HFF-Myc (cell line): ENCODE measurements around the gene DLGAP1.
A peak's percentile ranks its signal among the peaks of the same experiment; 100 is the strongest.
"Not testable (repeated sequence)": the region's sequence is repeated elsewhere in the genome, so short reads cannot be mapped to it uniquely, and the experiment has no call there.

Experiments used
- DNase-seq: peaks from one replicate; pipeline ENCODE4 v3.0.0-alpha.2; 2011; ENCODE audit warnings: low read depth; ENCODE audit errors: extremely low read depth
- H3K4me3 ChIP-seq: replicated peaks from 2 replicates; pipeline ENCODE4 v1.5.1; 2011; ENCODE audit warnings: low read depth, mild to moderate bottlenecking, control low read depth, low read length
- CTCF ChIP-seq: IDR thresholded peaks from 2 replicates; pipeline ENCODE4 v1.5.1; 2012; ENCODE audit warnings: mild to moderate bottlenecking, low read depth, low read length, control low read depth; ENCODE audit errors: missing control alignments

Gene DLGAP1

GRCh38 chr18:4035521-4035920 is 419.6 kb downstream of the DLGAP1 start:
- DNase-seq = no peak
- H3K4me3 ChIP-seq = no peak overlapping the region
- TF ChIP-seq CTCF = no peak

GRCh38 chr18:4034815-4035214 is 420.3 kb downstream of the DLGAP1 start:
- not testable (repeated sequence) for DNase-seq, H3K4me3 ChIP-seq

GRCh38 chr18:4026542-4026941 is 428.6 kb downstream of the DLGAP1 start:
- no peak overlapping the region for H3K4me3 ChIP-seq
- TF ChIP-seq CTCF = no peak
- no peak for DNase-seq

GRCh38 chr18:4024702-4025101 is 430.4 kb downstream of the DLGAP1 start:
- DNase-seq = no peak
- TF ChIP-seq CTCF = no peak
- H3K4me3 ChIP-seq = no peak overlapping the region

GRCh38 chr18:4022749-4023148 is 432.4 kb downstream of the DLGAP1 start:
- H3K4me3 ChIP-seq, DNase-seq: not testable (repeated sequence)

- H3K4me3 ChIP-seq = no peak overlapping the region
- no peak for TF ChIP-seq CTCF
- no peak for DNase-seq
These were observed 435.1 kb downstream of the DLGAP1 start for GRCh38 chr18:4020026-4020425.

GRCh38 chr18:4017480-4017879 is 437.6 kb downstream of the DLGAP1 start:
- peak; percentile 5 for DNase-seq
- no peak overlapping the region for H3K4me3 ChIP-seq
- peak; percentile 32 for TF ChIP-seq CTCF

GRCh38 chr18:4016391-4017049 is 438.6 kb downstream of the DLGAP1 start:
- TF ChIP-seq CTCF = no peak
- no peak for DNase-seq
- no peak overlapping the region for H3K4me3 ChIP-seq
